Nephron progenitor cell (in vitro differentiated cells): Measurements from ENCODE around the gene GARIN5B.
A peak's percentile ranks its signal among the peaks of the same experiment; 100 is the strongest.

ENCODE experiments used
- DNase-seq: peaks from one replicate; pipeline ENCODE4 v3.0.0; 2021
- H3K27ac Mint-ChIP-seq: 2 replicates; pipeline ENCODE4 v1.8.0; 2021; ENCODE audit warnings: mild to moderate bottlenecking, moderate library complexity, mixed read lengths
- H3K27me3 Mint-ChIP-seq: 2 replicates; pipeline ENCODE4 v1.8.0; 2021; ENCODE audit warnings: mild to moderate bottlenecking, low read depth, mixed read lengths; ENCODE audit not compliant: poor library complexity
- H3K36me3 Mint-ChIP-seq: 2 replicates; pipeline ENCODE4 v1.8.0; 2021; ENCODE audit warnings: low read depth, mixed read lengths
- H3K4me1 Mint-ChIP-seq: 2 replicates; pipeline ENCODE4 v1.8.0; 2021; ENCODE audit warnings: mixed read lengths
- H3K4me3 Mint-ChIP-seq: 2 replicates; pipeline ENCODE4 v1.8.0; 2021; ENCODE audit warnings: mild to moderate bottlenecking, moderate library complexity, mixed read lengths
- H3K9me3 Mint-ChIP-seq: 2 replicates; pipeline ENCODE4 v1.8.0; 2021; ENCODE audit warnings: mild to moderate bottlenecking, moderate library complexity, mixed read lengths
- TF ChIP-seq, protein P1 (sequence below): fragments of 200-600 bp; sonication (generic); IDR thresholded peaks from 2 replicates; pipeline ENCODE4 v1.5.0; 2021; ENCODE audit warnings: antibody characterized with exemption

The GARIN5B gene

GRCh38 chr19:55398200-55398925, 35.3 kb upstream of the GARIN5B start:
- Mint-ChIP-seq H3K9me3 (no peaks in the 10 kb centered on the region), H3K36me3 (peaks cover 36% of the 10 kb centered on the region), H3K27ac (peak overlapping the region; percentile 91)

DNA sequence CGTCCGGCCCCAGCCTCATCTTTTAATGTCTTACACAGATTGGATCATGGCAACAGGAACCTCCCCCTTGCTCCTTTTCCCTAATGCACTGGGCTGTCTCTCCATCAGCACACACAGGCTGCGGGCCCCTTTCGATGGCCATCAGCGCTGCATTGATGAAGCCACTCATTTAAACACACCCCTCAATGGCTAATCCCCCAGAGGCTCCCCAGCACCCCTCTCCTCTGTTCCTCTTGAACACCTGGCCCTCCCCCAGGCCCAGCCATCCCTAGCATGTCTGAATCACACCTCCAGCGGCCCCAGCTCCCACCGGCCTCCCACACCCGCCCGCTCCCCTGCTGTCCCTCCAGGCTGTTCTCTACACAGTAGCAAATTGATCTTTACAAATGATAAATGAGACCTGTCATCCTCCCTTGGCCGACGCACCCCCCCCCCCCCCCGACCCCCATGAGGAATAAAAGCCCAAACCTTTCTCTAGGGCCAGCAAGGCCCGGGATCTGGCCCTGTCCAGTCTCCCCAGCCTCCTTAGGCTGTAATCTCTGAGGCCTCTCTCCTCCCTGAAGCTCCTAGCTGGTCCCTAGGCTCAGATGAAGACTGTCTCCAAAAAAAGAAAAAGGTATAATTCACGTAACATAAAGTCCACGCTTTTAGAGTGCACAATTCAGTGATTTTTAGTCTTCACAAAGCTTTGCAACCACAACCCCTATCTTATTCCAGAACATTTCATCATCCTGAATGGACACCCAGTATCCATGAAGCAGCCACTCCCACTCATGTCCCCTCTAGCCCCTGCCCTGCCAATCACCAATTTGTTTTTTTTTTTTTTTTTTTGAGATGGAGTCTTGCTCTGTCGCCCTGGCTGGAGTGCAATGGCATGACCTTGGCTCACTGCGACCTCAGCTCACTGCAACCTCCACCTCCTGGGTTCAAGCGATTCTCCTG, 30.0 kb upstream of the GARIN5B start:
- no peak for DNase-seq
- TF ChIP-seq, protein P1, sequence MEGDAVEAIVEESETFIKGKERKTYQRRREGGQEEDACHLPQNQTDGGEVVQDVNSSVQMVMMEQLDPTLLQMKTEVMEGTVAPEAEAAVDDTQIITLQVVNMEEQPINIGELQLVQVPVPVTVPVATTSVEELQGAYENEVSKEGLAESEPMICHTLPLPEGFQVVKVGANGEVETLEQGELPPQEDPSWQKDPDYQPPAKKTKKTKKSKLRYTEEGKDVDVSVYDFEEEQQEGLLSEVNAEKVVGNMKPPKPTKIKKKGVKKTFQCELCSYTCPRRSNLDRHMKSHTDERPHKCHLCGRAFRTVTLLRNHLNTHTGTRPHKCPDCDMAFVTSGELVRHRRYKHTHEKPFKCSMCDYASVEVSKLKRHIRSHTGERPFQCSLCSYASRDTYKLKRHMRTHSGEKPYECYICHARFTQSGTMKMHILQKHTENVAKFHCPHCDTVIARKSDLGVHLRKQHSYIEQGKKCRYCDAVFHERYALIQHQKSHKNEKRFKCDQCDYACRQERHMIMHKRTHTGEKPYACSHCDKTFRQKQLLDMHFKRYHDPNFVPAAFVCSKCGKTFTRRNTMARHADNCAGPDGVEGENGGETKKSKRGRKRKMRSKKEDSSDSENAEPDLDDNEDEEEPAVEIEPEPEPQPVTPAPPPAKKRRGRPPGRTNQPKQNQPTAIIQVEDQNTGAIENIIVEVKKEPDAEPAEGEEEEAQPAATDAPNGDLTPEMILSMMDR = no peak
- Mint-ChIP-seq H3K27me3 (peaks cover 3% of the 10 kb centered on the region), H3K4me3 (peak overlapping the region; percentile 47), H3K27ac (peak overlapping the region; percentile 44), H3K36me3 (peaks cover 34% of the 10 kb centered on the region), H3K4me1 (peaks cover 49% of the 10 kb centered on the region), H3K9me3 (no peaks in the 10 kb centered on the region)

More at GRCh38 chr19:55398200-55398925, 35.3 kb upstream of the GARIN5B start:
- no peak overlapping the region for H3K4me3 Mint-ChIP-seq
- DNase-seq = no peak
- H3K4me1 Mint-ChIP-seq = peaks cover 22% of the 10 kb centered on the region
- TF ChIP-seq, protein P1 = no peak
- H3K27me3 Mint-ChIP-seq = peaks cover 3% of the 10 kb centered on the region

DNA sequence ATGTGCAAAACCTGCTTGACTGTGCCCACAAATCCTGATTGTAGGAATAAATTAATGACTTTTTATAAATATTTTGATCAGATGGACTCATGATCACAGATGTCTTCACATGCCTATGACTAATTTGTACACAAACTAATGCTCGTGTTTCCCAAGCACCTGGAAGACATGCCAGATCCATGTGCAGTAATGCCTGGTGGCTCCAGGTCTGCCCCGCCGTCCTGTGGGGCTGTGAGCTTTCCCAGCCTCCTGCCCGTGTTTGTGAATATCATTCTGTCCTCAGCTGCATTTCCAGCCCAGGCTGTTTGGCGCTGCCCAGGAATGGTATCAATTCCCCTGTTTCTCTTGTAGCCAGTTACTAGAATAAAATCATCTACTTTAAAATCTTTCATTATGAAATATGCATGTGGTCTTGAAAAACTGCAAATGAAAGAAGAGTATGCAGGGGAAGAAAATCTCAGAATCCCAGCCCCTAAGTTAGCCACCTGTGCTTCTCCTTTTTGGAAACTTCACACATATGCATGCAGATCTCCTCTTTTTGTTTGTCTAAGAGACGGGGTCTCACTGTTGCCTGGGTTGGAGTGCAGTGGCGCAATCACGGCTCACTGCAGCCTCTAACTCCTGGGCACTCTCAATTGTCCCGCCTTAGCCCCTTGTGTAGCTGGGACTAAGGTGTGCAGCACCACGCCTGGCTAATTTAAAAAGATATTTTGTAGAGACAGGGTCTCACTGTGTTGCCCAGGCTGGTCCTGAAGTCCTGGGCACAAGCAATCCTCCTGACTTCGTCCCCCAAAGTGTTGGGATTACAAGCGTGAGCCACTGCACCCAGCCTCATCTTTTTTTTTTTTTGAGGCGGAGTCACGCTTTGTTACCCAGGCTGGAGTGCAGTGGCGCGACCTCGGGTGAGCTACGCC, 28.9 kb upstream of the GARIN5B start:
- TF ChIP-seq, protein P1 = no peak
- Mint-ChIP-seq H3K36me3 (peaks cover 29% of the 10 kb centered on the region), H3K4me3 (no peak overlapping the region), H3K4me1 (peaks cover 60% of the 10 kb centered on the region), H3K27me3 (peaks cover 3% of the 10 kb centered on the region), H3K27ac (peak overlapping the region; percentile 44), H3K9me3 (no peaks in the 10 kb centered on the region)
- DNase-seq = no peak

DNA sequence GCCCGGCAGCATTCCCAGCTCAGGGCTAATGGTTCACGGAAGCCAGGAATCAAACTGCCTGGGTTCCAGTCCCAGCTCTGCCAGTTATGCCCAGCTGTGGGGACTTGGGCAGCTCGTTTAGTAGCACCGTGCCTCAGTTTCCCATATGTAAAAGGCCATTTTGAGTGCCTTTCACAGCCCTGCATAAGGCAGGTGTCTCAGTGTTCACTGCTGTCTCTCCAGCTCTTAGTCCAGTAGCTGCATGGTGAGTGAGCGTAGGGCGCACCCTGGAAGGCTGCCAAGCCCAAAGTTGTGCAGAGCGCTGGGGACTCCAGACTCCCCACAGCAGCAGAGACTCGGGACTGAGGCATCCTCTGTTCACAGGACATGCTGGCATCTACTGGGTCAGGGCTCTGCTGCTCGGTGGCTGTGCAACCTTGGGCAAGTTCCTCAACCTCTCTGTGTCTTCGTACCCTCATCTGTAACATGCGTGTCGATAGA, 28.2 kb upstream of the GARIN5B start:
- TF ChIP-seq, protein P1 = no peak
- DNase-seq = no peak
- Mint-ChIP-seq H3K4me1 (peaks cover 67% of the 10 kb centered on the region), H3K4me3 (no peak overlapping the region), H3K27ac (no peak overlapping the region), H3K27me3 (peaks cover 3% of the 10 kb centered on the region), H3K36me3 (peaks cover 35% of the 10 kb centered on the region), H3K9me3 (no peaks in the 10 kb centered on the region)

- H3K27ac Mint-ChIP-seq = no peak overlapping the region
- H3K36me3 Mint-ChIP-seq = peaks cover 35% of the 10 kb centered on the region
- no peak for DNase-seq
- TF ChIP-seq, protein P1 = no peak
- H3K4me1 Mint-ChIP-seq = peaks cover 72% of the 10 kb centered on the region
- H3K27me3 Mint-ChIP-seq = peaks cover 3% of the 10 kb centered on the region
- H3K4me3 Mint-ChIP-seq = no peak overlapping the region
- no peaks in the 10 kb centered on the region for H3K9me3 Mint-ChIP-seq
These were observed 27.4 kb upstream of the GARIN5B start for GRCh38 chr19:55390461-55390880.
